NCI-H446 treated with DMSO at 0.1 percent for 48 hours (cell line): ENCODE results near the gene ARID1A.
A peak's percentile ranks its signal among the peaks of the same experiment; 100 is the strongest.
"Not testable (repeated sequence)": the region's sequence is repeated elsewhere in the genome, so short reads cannot be mapped to it uniquely, and the experiment has no call there.

Source experiments
- DNase-seq: peaks from one replicate; lab custom pipeline; 2025; lab: John Stamatoyannopoulos, UW

ARID1A gene

DNA sequence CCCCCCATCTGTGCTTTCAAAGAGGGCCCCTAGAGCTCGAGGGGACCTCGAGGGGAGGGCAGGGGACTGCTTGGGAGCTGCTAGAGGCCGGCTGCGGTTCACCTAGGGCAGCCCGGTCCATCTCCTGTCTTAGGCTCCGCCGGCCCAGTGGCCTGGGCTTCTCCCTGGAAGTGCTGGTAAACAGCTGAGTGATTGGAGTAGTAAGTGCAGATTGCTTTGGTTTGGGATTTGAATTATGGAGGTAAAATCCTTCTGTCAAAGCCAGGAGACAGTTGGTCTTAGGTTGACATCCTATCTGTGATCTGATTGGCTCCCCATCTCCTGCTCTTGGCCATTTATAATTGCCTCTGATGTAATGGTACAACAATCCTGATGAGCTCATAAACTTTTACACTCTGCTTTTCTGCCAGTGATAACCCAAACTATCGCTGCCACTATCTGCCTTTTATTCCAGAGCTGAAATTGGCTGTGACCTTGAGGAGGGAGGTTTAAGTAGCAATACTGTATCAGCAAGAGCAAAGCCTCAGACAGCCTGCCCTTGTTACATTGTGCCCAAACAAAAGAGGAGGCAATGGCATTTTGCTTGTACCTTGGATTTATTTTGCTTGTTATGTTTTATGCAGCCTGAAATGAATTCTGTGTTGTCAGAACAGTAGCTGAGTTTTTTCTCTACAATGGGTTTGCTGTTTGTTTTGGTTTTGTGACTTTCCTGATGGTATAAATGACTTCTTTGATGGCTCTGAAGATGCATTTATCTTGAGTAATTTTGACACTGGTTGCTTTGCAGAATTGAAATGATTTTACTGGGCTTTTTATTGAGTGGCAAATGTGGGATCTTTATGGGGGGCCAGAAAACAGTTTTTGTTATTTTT lies 2.4 kb downstream of the ARID1A start:
- peak; percentile 96 for DNase-seq

DNA sequence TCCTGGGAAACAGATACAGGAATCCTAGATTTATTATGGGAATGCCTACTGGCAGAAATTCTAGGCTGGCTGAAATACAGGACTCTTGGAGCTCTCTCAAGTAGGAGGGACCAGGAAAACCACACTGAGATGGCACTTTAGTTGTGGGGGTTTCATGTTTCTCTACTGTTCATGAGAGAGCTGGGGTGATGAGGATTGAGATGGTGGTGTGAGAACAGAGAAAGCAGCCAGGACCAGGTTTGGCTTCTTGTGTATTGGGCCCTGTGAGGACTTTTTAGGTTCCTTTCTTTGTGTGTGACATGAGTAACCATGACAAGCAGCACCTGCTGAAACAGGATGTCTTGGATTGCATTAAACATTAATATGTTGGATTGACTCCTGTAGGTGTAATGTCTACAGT lies 4.9 kb downstream of the ARID1A start:
- DNase-seq, result no peak

DNA sequence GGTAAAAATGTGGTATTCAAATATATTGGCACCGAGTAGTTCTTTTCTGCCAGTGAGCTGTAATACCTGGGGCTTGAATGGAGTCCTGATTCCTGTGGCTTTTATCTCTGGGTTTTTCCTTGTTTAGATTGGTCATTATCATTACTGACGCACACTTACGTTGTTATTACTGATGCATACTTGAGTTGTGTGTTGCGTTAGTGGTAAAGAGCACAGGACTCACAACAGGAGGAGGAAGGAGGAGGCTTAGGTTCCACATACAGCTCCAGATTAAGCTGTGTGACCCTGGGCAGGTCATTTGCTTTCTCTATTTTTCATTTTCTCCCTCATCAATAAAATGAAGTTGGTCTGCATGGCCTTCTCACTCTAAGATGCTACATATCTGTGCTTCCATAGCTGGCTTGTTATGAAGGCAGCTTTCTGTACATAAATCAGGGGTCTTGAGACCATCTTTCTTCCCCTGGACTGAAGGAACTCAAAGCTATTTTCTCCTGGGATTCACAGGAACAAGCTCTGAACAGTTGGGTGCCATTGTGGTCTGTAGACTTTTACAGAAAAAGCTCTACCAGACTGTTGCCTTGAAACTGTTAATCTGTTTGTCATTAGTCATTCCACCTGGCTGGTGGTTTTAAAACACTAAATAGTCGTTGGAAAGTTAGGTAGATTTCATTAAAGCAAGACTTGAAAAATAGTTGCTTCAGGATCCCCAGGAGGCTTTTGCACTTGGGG lies 5.6 kb downstream of the ARID1A start:
- DNase-seq, result no peak

DNA sequence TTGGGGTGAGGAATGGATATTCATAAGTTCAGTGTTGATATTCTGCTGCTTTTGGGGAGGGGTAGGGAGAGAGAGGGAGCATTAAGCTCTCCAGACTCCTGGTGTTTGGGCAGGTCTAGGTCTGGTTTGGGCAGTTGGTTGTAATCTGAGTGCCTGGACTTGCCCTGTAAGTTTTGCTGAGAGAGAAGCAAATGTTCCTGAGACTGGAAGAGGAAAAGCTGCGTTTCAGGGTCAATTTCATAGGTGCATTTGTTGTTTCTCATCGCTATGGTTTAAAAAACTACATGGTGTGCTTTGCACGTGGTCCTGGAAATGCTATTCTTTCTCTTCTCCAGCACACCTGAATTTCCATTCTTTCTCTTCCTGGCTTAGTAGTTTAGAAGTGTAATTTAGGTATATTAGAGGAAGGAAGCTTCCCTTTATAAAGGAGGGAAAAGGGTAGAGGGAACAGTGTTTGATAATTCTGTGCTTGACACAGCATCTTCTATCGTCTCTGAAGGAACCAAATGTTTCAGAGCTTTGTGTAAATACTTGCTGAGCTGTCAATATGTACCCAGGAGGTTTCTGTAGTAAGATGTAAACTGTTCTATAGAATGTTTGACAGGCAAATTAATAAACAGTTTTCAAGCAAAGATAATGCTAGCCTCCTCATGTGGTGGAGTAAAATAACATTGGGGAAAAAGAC lies 6.3 kb downstream of the ARID1A start:
- no peak for DNase-seq

DNA sequence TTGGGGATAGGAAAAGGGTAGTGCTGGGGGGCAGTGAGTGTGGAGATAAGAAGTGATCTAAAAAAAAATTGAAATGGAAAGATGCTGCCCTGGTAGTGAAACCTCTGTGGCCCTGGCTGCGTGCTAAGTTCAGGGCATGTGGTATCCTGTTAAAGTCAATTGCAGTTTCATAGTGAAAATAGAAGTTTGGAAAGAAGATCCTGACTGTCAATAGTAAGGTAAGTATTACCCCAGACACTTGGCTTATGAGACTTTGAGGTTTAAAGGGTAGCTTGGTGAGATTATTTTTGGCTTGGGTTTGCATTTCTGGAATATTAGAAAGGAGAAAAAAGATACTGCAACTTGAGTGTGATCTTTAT lies 6.8 kb downstream of the ARID1A start:
- no peak for DNase-seq

DNA sequence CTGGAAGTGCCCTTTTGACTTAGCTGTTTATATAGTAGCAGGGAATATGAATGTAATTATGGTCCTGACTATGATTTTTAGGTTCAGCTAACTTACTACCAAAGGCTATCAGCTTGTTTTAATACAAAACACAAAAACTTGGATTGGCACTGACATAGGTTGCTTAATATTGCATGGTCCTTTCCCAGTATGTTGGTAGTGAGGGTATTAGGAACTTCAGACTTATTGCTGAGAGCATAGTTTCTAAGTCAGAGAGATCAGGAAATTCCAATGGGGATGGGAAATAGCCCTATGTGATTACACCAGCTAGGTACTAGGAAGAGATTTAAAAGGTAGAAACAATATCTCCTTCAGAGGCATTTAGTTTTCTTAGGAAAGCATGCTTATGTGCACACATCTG lies 7.7 kb downstream of the ARID1A start:
- DNase-seq, result no peak

DNA sequence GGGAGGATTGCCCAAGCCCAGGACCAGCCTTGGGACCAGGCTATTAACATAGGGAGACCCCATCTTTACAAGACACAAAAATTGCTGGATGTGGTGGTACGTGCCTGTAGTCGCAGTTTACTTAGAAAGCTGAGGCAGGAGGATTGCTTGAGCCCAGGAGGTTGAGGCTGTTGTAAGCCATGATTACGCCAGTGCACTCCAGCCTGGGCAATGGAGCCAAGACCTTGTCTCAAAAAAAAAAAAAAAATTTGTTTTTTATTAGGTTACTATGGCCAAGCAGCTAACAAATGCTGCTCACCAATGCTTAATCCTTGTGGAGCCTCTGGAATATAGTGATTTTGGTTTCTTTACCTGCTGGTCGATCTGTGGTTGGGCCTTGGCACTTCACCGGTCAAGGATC lies 8.8 kb downstream of the ARID1A start:
- DNase-seq, result no peak

DNA sequence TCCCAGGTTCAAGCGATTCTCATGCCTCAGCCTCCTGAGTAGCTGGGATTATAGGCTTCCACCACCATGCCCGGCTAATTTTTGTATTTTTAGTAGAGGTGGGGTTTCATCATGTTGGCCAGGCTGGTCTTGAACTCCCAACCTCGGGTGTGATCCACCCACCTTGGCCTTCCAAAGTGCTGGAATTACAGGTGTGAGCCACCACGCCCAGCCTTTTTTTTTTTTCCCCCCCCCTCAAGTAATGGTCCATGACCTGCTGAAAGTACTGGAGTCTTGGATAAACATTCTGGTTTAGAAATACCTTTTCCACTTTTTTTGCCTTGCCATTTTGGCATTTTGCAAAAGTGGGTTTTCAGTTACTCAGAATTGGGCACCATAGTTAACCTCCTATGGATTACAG lies 9.4 kb downstream of the ARID1A start:
- DNase-seq, result not testable (repeated sequence)

DNA sequence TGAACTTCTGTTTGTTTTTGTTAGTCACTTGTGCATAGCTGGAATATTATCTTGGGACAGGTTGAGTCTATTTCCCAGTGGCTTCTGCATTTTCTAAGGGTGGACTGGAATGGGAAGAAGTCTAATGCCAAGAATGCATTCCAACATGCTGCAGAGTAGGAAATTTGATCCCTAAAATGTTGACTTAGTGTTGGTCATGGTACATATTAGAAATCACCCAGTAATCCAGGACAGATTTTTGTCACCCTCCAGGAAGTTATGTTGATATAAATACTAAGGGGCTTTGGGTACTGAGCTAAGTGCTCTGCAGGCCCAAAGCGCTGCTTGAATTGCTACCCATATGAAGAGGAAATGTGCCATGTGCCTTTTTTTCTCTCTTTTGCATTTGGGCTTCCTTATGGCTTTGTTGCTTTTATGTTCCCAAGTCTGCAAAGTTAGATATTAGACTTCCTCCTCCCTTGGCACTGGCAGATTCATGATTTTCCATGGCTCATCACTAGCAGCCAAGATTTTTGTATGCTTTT lies 10.0 kb downstream of the ARID1A start:
- DNase-seq, result peak; percentile 19

DNA sequence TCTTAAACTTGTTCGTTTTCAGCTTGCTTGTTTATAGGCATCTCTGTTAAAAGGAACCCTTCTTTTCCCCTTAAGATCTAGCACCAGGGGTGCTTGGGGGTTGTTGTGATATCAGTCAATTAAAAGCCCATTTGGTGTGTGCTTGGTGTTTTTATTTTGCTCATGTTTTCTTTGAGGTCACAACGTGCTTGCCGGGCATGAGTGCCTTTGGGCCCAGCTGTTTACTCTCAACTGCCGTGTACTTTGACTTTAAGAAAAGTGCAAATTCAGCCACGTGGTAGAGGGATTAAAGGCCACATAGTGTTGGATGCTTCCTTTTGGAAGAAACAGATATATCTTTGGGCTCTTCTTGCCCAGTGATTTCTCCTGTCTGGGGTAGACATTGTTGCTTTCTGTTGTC lies 10.5 kb downstream of the ARID1A start:
- no peak for DNase-seq

DNA sequence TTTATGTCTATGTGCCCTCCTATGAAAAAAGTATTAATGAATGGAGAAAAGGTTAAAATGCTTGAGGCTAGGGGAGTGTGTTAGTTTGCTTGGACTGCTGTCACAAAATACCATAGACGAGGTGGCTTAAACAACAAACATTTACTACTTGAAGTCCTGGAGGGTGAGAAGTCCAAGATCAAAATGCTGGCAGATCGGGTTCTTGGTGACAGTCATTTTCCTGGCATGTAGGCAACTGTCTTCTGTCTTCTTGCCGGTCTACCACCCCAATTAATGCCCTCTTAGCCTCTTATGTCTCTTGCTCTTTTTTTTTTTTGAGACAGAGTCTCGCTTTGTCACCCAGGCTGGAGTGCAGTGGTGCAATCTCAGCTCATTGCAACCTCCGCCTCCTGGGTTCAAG lies 15.0 kb downstream of the ARID1A start:
- no peak for DNase-seq

DNA sequence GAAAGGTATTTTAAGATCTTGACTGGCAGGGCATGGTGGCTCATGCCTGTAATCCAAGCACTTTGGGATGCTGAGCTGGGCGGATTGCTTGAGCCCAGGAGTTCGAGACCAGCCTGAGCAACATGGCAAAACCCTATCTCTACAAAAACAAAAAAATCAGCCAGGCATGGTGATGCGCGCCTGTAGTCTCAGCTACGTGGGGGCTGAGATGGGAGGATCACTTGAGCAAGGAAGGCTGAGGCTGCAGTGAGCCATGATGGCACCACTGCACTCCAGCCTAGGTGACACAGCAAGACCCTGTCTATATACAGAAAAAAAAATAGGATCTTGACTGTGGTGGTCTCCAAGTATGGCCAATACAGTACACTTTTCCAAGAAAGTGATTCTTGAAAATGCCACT lies 16.0 kb downstream of the ARID1A start:
- DNase-seq, result no peak

DNA sequence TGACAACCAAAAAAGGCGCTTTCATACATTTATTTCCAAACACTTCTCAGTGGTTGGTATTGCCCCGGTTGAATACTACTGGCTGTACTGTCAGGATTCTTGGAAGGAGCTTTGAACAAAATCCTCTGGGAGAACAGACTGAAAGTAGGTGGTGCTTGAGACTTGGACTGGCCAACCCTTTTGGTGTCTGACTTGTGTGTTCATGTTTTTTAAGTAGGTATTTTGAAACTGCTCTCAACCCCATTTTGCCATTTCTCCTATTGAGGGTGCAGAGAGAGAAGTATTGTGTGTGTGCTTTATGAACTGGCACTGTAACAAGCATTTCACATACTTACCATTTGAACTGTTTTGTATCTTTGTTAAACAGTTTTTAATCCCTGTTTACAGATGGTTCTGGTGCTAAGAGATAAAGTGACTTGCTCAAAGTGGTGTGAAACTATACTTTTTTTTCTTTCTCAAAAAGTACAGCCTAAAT lies 21.2 kb downstream of the ARID1A start:
- DNase-seq, result no peak

DNA sequence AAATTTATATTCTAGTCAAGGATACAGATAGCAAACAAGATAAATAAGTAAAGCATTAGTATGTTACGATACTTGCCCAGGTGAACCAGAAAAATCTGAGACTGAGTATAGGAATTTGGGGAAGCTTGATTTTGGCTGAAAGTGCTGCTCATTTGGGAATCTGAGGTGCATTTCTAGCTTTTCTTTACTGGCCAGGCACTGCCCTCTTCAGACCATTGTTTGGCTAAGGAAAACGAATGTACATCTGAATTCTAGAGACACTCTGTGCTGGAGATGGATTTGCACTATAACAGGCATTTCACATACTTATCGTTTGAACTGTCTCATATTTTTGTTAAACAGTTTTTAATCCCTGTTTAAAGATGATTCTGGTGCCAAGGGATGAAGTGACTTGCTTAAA lies 23.4 kb downstream of the ARID1A start:
- no peak for DNase-seq

DNA sequence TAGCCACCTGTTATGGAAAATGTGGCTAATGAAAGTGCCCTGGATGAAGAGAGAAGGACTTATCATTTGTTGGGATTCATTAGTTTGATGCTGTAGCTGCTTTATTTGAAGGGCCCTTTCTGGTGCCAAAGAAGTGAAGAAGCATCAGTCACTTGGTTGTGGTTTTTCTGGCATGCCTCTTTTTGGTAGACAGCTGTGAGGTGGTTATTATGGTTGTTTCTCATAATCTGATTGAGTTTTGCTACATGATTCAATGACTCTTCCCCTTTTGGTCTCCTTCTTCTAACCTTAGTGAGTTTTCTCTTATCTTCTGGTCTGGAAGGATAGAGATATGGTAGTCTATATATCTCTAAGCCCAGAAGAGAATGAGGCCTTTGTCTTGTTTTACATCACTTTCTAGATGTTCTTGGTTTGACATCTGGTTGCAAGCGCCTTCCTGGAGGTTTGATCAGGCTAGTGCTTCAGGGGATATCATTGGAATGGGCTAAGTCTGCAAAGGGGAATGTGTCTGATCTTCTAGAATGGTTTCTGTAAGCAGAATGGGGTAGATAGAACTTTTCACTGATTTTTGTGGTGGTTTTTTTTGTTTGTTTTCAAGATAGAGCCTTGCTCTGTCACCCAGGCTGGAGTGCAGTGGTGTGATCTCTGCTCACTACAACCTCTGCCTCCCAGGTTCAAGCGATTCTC lies 26.0 kb downstream of the ARID1A start:
- no peak for DNase-seq

DNA sequence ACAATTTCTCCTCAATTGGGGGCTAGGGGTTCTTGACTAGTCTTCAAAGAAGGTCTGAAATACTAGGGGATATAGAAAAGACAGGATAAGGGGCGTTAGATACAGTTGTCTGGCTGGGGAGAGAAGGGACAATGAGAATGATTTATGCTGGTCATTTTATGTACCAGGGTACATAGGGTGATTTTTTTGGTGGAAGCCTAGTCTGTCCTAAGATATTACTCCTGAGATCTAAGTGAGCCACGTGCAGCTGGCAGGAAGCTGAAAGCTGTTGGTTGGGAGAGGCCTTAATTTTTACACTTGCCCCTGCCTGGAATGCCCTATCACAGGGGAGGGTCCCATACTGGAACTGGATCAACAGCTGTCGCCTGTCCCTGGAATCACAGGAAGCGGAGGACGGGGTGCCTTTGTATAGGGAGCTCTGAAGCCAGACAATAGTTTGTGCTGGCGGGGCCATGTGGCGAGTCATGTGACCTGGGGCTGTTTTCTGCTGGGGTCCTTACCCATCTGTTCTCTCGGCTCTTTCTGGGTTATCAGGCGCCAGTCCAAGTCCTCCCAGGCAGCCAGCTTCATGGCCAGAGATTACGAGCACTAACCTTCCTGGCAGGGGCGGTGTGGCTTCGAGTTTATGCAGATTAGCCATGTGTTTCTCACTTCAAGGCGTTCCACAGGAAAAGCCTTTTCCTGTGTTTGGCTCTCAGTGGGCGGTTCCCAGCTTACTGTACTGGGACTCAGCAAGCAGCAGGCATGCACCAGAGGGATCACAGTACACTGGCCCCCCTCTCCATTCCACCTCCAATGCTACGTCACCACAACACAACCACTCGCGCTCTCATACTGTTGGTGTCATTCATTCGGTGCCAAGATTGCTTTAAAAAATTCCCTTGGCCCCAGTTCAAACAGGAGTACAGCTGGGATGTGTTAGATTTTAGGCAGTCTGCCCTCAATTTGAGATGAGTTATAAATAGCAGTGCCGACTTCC lies 27.5 kb downstream of the ARID1A start:
- peak; percentile 100 for DNase-seq

DNA sequence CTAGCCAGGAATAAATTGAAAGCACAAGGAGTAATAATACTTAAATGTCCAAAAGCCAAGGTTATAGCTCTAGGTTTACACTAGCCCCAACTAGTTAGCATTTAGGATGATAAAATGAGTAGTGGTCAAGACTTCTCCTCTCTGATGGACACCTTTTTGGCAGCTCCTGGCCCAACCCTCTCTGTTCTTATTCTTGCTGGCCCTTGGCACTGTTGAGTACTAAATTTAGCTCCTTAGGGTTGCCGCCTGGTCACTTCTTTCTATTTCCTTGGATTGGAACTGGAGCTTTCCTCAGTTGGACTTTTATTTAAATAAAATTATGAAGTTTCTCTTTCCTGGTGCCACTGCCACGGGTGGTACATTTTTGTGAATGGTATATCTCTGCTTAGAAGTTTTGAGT lies 28.3 kb downstream of the ARID1A start:
- no peak for DNase-seq

DNA sequence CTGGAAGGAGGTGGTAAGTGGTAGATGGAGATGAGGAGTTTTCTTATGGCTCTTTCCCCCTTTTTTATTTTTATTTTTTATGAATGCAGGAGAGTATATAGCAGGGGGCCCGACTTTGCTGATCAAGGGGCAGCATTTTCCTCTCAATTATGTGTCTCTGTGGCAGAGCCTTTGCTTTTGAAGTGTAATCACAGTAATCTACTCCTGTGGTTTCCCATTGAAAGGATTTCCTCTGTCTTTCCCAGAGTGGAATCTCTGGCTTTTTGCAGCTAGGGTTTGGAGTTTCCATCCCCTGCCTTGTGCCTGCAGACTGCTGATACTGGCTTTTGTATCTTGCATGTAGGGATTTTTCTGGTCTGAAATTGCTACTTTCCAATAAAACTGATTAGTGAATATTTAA lies 29.1 kb downstream of the ARID1A start:
- DNase-seq, result no peak

DNA sequence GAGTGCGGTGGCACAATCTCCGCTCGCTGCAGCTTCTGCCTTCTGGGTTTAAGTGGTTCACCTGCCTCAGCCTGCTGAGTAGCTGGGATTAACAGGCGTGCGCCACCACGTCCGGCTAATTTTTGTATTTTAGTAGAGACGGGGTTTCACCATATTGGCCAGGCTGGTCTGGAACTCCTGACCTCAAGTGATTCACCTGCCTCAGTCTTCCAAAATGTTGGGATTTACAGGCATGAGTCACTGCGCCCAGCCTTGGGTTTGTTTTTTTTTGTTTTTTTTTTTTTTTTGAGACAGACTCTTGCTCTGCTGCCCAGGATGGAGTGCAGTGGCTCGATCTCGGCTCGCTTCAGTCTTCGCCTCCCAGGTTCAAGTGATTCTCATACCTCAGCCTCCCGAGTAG lies 30.1 kb downstream of the ARID1A start:
- not testable (repeated sequence) for DNase-seq

DNA sequence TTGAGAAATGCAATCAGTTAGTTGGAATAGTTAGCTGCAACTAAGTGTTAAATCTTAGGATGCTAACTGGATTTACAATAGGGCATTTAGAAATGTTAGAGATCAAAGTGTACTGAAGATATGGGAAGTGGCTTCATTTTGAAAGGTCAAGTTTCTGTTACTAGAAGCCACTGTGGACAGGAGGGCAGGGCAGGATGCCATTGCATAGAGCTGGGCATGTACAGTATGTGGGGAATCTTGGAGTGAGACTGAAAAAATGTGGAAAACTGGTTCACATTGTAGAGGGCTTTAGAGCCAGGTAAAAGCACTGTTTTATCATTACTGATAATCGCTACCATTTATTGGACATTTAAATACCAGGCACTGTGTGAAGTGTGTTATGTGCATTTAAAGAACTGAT lies 31.0 kb downstream of the ARID1A start:
- no peak for DNase-seq

DNA sequence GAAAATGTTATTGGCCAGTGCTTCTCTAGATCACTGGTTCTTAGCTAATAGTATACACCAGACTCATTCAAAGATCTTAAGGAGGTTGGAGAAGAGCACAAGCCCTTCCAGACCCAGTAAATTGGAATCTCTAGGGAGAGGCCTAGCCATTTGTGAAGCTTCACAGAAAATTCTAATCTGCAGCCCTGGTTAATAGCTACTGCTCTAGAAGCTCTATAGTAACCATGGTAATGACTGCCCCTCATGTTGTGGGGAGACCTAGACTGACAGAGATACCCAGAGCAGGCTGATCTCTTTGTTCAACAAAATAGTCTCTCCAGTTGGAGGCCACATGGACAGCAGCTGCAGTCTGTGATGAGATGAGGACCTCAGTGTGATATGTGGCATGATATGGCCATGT lies 31.7 kb downstream of the ARID1A start:
- DNase-seq, result no peak
